Measurements from ENCODE around the gene ALDH2. TPM values are rescaled to one million over a fixed set of nuclear protein-coding genes. Genes with fewer than 3 reads are reported as not detected.
A peak's percentile ranks its signal among the peaks of the same experiment; 100 is the strongest.

Gene ALDH2
- total and polyA plus RNA-seq, 2 experiments from 2014 or later = 21.7 to 38.5 TPM

DNA sequence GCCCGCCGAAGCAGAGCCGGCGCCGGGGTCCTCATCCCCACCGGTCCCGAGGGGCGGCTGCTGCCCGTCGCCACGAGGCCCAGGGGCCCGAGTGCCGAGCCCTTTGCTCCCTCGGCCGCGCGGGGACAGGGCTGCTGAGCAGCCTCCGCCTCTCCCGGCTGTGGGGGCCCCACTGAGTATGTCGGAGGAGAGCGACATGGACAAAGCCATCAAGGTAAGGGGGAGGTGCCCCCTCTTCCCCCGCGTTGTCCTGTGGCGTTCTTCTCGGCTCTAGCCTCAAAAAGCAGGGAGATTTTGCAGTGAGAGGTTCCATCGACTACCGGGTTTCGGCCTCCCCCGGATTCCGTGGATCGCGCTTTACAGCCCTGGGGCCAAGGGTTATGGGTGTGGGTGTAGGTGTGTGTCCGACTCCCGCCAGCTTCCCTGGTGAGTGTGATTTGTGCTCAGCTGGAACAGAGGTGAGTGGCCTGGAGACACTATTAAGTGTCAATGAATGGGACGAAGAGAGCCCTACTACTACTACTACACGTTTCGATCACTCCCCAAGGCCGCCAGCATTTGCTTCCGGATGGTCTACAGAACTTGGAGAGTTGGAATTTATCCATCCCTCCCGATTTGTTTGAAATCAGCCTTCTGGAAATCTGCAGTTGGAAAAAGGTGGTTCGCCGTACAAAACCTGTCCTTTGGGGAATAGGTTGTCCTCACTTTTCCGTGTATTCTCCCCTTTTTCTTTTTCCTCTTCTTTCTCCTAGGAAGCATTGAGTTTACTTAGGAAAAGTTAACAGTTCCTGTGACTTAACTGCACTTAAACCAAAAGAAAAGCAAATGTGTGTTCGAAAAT is 76.0 kb downstream of the ALDH2 start:
- Histone ChIP-seq H3K79me2 (ENCODE audit: insufficient read depth) (peaks cover 76% of the 10 kb centered on the region), H3K9ac (peak overlapping the region; percentile 94), H3F3A (ENCODE audit: insufficient read depth) (peaks cover 20% of the 10 kb centered on the region; the same call in 1 of the 2 replicates), H3K9me3 (ENCODE audit: low read depth) (no peaks in the 10 kb centered on the region), H3K36me3 (ENCODE audit: low read depth) (no peaks in the 10 kb centered on the region), H3K9me2 (ENCODE audit: insufficient read depth) (no peaks in the 10 kb centered on the region), H2AFZ (peak overlapping the region; percentile 94), H3K27me3 (replicated peaks; ENCODE audit: insufficient read depth) (no peaks in the 10 kb centered on the region), H3K27ac (peak overlapping the region; percentile 91), H3K4me1 (ENCODE audit: insufficient read depth) (peaks cover 20% of the 10 kb centered on the region), H3K4me3 (peak overlapping the region; percentile 91), H3K4me2 (ENCODE audit: unreplicated experiment) (peak overlapping the region; percentile 98), H4K20me1 (ENCODE audit: insufficient read depth) (no peaks in the 10 kb centered on the region)
- 3 to 5% methylated on average over 37 to 44 of the region's 44 CpGs for WGBS, 2 experiments (ENCODE audit: low coverage in 1 of 2, low lambda C conversion rate in 2 of 2, missing lambda C conversion rate in 2 of 2)
- in situ Hi-C loops (cut with MboI) = no loop called here
- DNase-seq = peak; percentile 63
- TF ChIP-seq EZH2phosphoT487 (IDR thresholded peaks at IDR 0.05; ENCODE audit: insufficient read depth, low read depth) (no peak), EZH2 (IDR thresholded peaks at IDR 0.05; ENCODE audit: insufficient read depth, poor library complexity, severe bottlenecking) (no peak)

DNA sequence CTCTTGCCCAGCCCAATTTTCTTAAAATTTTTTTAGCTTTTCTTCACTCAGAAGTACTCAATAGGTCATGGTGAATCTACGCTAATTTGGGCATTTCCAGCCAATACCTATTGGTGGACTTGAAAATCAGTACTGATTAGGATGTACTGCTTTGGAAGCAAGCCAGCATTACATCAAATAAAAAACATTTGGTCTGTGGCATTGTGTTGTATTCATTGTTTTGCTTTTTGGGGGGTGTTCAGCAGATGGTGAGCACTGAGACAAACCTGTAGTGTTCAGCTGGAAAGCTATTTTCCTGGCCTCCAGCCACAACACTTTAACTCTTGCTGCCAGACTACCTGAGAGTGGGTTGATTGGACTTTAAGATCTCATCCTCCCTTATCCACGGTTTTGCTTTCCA is 79.3 kb downstream of the ALDH2 start:
- Histone ChIP-seq H3K27me3 (replicated peaks; ENCODE audit: insufficient read depth) (no peaks in the 10 kb centered on the region), H3K4me2 (ENCODE audit: unreplicated experiment) (no peak overlapping the region), H3F3A (ENCODE audit: insufficient read depth) (peaks cover 20% of the 10 kb centered on the region; the same call in 1 of the 2 replicates), H3K27ac (peak overlapping the region; percentile 59), H3K9me2 (ENCODE audit: insufficient read depth) (no peaks in the 10 kb centered on the region), H3K4me3 (no peak overlapping the region), H3K79me2 (ENCODE audit: insufficient read depth) (peaks cover 94% of the 10 kb centered on the region), H3K36me3 (ENCODE audit: low read depth) (no peaks in the 10 kb centered on the region), H2AFZ (no peak overlapping the region), H3K9ac (no peak overlapping the region), H3K4me1 (ENCODE audit: insufficient read depth) (peaks cover 9% of the 10 kb centered on the region), H3K9me3 (ENCODE audit: low read depth) (no peaks in the 10 kb centered on the region), H4K20me1 (ENCODE audit: insufficient read depth) (no peaks in the 10 kb centered on the region; the same call in 1 of the 2 replicates)
- 96 to 98% methylated on average over 2 of the region's 2 CpGs for WGBS, 2 experiments (ENCODE audit: low coverage in 1 of 2, low lambda C conversion rate in 2 of 2, missing lambda C conversion rate in 2 of 2)
- TF ChIP-seq EZH2 (IDR thresholded peaks at IDR 0.05; ENCODE audit: insufficient read depth, poor library complexity, severe bottlenecking) = no peak
- no peak for TF ChIP-seq EZH2phosphoT487 (IDR thresholded peaks at IDR 0.05; ENCODE audit: insufficient read depth, low read depth)
- in situ Hi-C loops (cut with MboI) = no loop called here
- DNase-seq = peak; percentile 20

DNA sequence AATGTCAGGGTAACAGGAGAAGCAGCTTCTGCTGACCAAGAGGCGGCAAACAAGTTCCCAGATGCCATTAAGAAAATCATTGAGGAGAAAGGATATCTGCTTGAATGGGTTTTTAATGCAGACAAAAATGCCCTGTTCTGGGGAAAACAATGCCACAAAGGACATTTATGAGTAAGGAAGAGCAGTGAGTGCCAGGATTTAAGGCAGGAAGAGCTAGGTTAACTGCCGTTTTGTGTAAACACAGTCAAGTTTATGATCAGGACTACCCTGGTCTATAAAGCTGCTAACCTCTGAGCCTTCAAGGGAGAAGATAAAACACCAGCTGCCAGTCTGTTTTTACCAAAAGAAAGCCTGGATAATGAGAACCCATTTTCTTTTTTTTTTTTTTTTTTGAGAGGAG is 83.8 kb downstream of the ALDH2 start:
- no peaks in the 10 kb centered on the region for H3K9me3 ChIP-seq (ENCODE audit: low read depth)
- no peak for DNase-seq
- no peak overlapping the region for H3K9ac ChIP-seq
- H3K4me1 ChIP-seq (ENCODE audit: insufficient read depth) = no peaks in the 10 kb centered on the region
- peaks cover 100% of the 10 kb centered on the region for H3K79me2 ChIP-seq (ENCODE audit: insufficient read depth)
- H2AFZ ChIP-seq = no peak overlapping the region
- no peaks in the 10 kb centered on the region for H3K27me3 ChIP-seq (replicated peaks; ENCODE audit: insufficient read depth)
- H3K4me2 ChIP-seq (ENCODE audit: unreplicated experiment) = no peak overlapping the region
- TF ChIP-seq EZH2 (IDR thresholded peaks at IDR 0.05; ENCODE audit: insufficient read depth, poor library complexity, severe bottlenecking) (no peak), EZH2phosphoT487 (IDR thresholded peaks at IDR 0.05; ENCODE audit: insufficient read depth, low read depth) (no peak)
- H3K9me2 ChIP-seq (ENCODE audit: insufficient read depth) = no peaks in the 10 kb centered on the region
- no peaks in the 10 kb centered on the region; the same call in 1 of the 2 replicates for H4K20me1 ChIP-seq (ENCODE audit: insufficient read depth)
- WGBS, 2 experiments (ENCODE audit: low coverage in 1 of 2, low lambda C conversion rate in 2 of 2, missing lambda C conversion rate in 2 of 2) = 95 to 100% methylated on average over 2 of the region's 2 CpGs
- H3K36me3 ChIP-seq (ENCODE audit: low read depth) = no peaks in the 10 kb centered on the region; the same call in 1 of the 2 replicates
- no peak overlapping the region for H3K27ac ChIP-seq
- peaks cover 11% of the 10 kb centered on the region; the same call in 1 of the 2 replicates for H3F3A ChIP-seq (ENCODE audit: insufficient read depth)
- H3K4me3 ChIP-seq = no peak overlapping the region
- in situ Hi-C loops (cut with MboI) = no loop called here

DNA sequence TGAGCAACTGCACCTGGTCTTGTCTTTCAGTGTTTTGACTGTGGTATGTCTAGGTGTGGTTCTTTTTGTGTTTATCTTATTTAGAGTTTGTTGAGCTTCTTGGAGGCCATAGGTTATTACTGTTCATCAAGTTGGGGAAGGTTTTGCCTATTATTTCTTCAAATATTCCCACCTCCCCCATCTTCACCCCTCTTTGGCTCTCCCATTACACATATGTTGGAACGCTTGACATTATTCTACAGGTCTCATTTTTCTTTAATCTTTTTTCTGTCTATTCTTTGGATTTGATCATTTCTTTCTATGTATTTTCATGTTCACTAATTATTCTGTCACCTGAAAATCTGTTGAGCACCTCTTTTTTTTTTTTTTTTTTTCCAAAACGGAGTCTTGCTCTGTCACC is 91.5 kb downstream of the ALDH2 start:
- in situ Hi-C loops (cut with MboI) = no loop called here
- 93 to 96% methylated on average over 2 of the region's 2 CpGs for WGBS, 2 experiments (ENCODE audit: low coverage in 1 of 2, low lambda C conversion rate in 2 of 2, missing lambda C conversion rate in 2 of 2)
- no peaks in the 10 kb centered on the region for H3K9me3 ChIP-seq (ENCODE audit: low read depth)
- no peak overlapping the region for H3K27ac ChIP-seq
- H2AFZ ChIP-seq = no peak overlapping the region
- DNase-seq = no peak
- no peaks in the 10 kb centered on the region for H3F3A ChIP-seq (ENCODE audit: insufficient read depth)
- no peak overlapping the region for H3K4me3 ChIP-seq
- no peaks in the 10 kb centered on the region; the same call in 1 of the 2 replicates for H3K36me3 ChIP-seq (ENCODE audit: low read depth)
- no peaks in the 10 kb centered on the region for H3K27me3 ChIP-seq (replicated peaks; ENCODE audit: insufficient read depth)
- peaks cover 100% of the 10 kb centered on the region for H3K79me2 ChIP-seq (ENCODE audit: insufficient read depth)
- H3K4me2 ChIP-seq (ENCODE audit: unreplicated experiment) = no peak overlapping the region
- no peaks in the 10 kb centered on the region for H3K9me2 ChIP-seq (ENCODE audit: insufficient read depth)
- no peaks in the 10 kb centered on the region for H3K4me1 ChIP-seq (ENCODE audit: insufficient read depth)
- H4K20me1 ChIP-seq (ENCODE audit: insufficient read depth) = no peaks in the 10 kb centered on the region
- no peak overlapping the region for H3K9ac ChIP-seq
- TF ChIP-seq EZH2 (IDR thresholded peaks at IDR 0.05; ENCODE audit: insufficient read depth, poor library complexity, severe bottlenecking) (no peak), EZH2phosphoT487 (IDR thresholded peaks at IDR 0.05; ENCODE audit: insufficient read depth, low read depth) (no peak)

All from GM23248 (cell line).